ENCODE data around the gene MEOX2.

The MEOX2 gene

DNA sequence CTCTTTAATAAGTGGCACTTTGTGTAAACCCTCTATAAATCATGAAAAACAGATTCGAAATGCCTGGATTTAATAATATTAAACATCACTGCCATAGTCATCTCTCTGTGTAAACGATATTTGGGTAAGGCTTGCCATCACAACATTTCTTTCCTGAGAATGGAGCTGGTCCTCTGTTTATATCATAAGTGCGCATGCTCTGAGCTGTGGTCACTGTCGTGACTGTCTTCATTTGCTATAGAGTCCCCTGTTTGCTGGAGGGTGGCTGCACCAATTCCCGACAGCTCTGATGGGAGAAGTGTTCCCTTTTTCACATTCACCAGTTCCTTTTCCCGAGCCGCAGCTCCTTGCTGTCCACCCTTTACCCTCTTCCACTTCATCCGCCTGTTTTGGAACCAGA, 74.3 kb downstream of the MEOX2 start:
- no peaks in the 10 kb centered on the region for H3K27me3 ChIP-seq (ENCODE audit: control insufficient read depth, insufficient read depth, low read length)
- H3K4me1 ChIP-seq (ENCODE audit: control insufficient read depth, insufficient read depth, low read length): peaks cover 11% of the 10 kb centered on the region
- no peak overlapping the region for H3K9ac ChIP-seq (ENCODE audit: low read depth, low read length)
- H3K27ac ChIP-seq (ENCODE audit: low read depth, low read length): no peak overlapping the region
- H3K9me3 ChIP-seq (ENCODE audit: control insufficient read depth, insufficient read depth, low read length): no peaks in the 10 kb centered on the region
- no peaks in the 10 kb centered on the region for H3K36me3 ChIP-seq (ENCODE audit: control insufficient read depth, insufficient read depth, low read length)
- no peak overlapping the region for H3K4me3 ChIP-seq (ENCODE audit: low read depth, low read length)

DNA sequence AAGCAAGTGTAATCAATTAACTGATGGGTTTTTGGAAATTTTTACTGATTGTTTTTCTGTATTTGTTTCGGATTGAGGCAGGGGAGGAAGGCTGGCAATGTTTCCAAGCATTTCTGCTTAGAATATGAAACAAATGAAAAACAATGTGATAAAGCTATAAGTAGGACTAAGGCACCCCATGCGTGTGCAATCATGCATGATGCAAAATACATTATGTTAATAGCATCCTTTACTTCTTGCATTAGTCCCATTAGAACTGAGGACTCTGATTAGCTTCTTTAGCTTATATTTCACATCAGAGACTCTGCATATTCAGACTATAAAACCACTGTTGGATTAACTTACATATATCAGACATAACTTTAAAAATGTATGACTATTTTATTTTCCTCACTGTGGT, 76.0 kb downstream of the MEOX2 start:
- no peak overlapping the region for H3K9ac ChIP-seq (ENCODE audit: low read depth, low read length)
- H3K9me3 ChIP-seq (ENCODE audit: control insufficient read depth, insufficient read depth, low read length): no peaks in the 10 kb centered on the region
- no peaks in the 10 kb centered on the region for H3K27me3 ChIP-seq (ENCODE audit: control insufficient read depth, insufficient read depth, low read length)
- H3K36me3 ChIP-seq (ENCODE audit: control insufficient read depth, insufficient read depth, low read length): no peaks in the 10 kb centered on the region
- peaks cover 11% of the 10 kb centered on the region for H3K4me1 ChIP-seq (ENCODE audit: control insufficient read depth, insufficient read depth, low read length)
- no peak overlapping the region for H3K27ac ChIP-seq (ENCODE audit: low read depth, low read length)
- no peak overlapping the region for H3K4me3 ChIP-seq (ENCODE audit: low read depth, low read length)

DNA sequence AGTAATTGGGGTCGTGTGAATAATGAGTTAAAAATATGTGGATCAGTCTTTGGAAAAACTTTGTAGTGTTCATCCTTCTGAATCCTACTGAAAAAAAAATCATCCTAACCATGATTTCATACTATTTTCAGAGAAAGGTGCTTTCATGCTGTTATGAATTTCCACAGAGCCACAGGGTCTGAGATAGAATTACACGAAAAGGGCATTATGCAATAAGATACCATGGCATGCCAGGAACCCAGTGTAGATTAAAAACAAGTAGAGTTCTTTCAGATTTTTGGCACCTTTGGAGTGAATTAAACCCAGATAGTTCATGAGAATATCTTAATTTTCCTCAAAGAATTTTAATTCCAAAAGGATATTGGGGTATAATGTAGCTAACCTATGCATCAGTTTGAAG, 77.2 kb downstream of the MEOX2 start:
- H3K4me1 ChIP-seq (ENCODE audit: control insufficient read depth, insufficient read depth, low read length): peaks cover 11% of the 10 kb centered on the region
- no peak overlapping the region for H3K9ac ChIP-seq (ENCODE audit: low read depth, low read length)
- no peak overlapping the region for H3K27ac ChIP-seq (ENCODE audit: low read depth, low read length)
- H3K27me3 ChIP-seq (ENCODE audit: control insufficient read depth, insufficient read depth, low read length): no peaks in the 10 kb centered on the region
- H3K36me3 ChIP-seq (ENCODE audit: control insufficient read depth, insufficient read depth, low read length): no peaks in the 10 kb centered on the region
- H3K4me3 ChIP-seq (ENCODE audit: low read depth, low read length): no peak overlapping the region
- no peaks in the 10 kb centered on the region for H3K9me3 ChIP-seq (ENCODE audit: control insufficient read depth, insufficient read depth, low read length)

DNA sequence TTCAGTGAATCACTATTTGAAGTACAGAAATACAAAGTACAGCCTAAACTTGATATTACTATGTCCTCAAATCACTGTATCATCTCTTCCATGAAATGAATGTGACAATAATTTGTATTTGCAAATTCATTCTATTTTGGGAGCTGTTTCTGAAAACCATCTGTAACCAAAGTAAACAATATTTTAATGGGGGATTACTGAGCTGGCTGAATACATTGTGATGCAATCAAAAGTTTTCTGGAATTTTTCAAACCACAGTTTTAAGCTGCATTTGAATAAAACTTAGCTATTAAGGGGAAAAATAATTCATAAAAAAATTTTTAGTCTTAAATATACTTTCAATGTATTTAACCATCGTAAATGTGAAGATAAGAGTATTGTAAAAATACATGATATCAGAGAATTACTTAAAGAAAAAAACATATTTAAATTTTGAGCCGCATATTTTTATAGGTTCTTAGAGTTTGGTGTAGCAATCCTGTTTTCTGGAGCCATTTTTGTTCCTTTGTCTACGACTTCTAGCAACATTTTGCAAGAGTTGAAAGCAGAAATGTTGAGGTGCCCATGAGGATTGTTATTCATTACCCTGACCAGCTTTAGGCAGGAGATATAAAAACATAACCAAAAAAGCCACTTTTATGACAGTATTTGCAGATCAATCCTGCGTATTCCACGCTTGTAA, 78.8 kb downstream of the MEOX2 start:
- Histone ChIP-seq H3K9ac (ENCODE audit: low read depth, low read length) (no peak overlapping the region), H3K9me3 (ENCODE audit: control insufficient read depth, insufficient read depth, low read length) (no peaks in the 10 kb centered on the region), H3K4me3 (ENCODE audit: low read depth, low read length) (no peak overlapping the region), H3K4me1 (ENCODE audit: control insufficient read depth, insufficient read depth, low read length) (peaks cover 11% of the 10 kb centered on the region), H3K27me3 (ENCODE audit: control insufficient read depth, insufficient read depth, low read length) (no peaks in the 10 kb centered on the region), H3K27ac (ENCODE audit: low read depth, low read length) (no peak overlapping the region), H3K36me3 (ENCODE audit: control insufficient read depth, insufficient read depth, low read length) (no peaks in the 10 kb centered on the region)

DNA sequence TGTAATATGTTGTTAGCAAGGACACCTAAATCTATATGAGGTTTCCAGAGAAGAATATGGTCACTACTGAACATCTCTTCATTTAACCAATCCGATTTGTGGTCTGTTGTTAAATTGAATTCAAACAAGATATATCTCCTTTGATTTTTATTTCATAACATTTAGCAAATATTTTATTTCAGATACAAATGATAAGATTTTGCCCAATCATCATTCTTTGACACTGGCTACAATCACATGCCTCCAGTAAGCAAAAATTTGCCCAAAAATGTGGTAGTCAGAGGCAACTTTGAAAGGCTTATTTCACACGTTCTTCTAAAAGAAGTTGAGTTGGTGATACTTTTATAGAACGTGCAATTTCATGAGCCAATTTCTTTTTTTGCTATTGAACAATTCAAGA, 79.9 kb downstream of the MEOX2 start:
- H3K9ac ChIP-seq (ENCODE audit: low read depth, low read length): no peak overlapping the region
- H3K36me3 ChIP-seq (ENCODE audit: control insufficient read depth, insufficient read depth, low read length): no peaks in the 10 kb centered on the region
- H3K4me3 ChIP-seq (ENCODE audit: low read depth, low read length): no peak overlapping the region
- no peaks in the 10 kb centered on the region for H3K9me3 ChIP-seq (ENCODE audit: control insufficient read depth, insufficient read depth, low read length)
- H3K4me1 ChIP-seq (ENCODE audit: control insufficient read depth, insufficient read depth, low read length): peaks cover 11% of the 10 kb centered on the region
- no peaks in the 10 kb centered on the region for H3K27me3 ChIP-seq (ENCODE audit: control insufficient read depth, insufficient read depth, low read length)
- no peak overlapping the region for H3K27ac ChIP-seq (ENCODE audit: low read depth, low read length)

DNA sequence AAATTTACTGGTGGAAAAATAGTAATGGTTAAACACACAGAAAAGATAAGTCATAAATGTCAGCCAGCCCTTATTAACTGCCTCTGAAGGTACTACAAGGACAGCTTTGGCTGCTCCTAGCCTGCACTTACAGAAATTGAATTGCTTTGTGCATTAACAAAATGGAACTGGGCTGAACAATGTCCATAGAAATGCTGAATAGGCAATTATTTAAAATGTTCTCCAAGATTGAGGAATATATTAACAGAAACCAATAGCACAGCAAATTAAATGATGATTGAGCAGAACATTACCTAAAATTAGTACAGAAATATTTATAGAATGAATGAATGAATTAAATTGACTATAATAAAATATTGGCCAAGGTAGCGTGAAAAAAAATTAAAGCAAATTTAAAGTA, 82.3 kb downstream of the MEOX2 start:
- Histone ChIP-seq H3K36me3 (ENCODE audit: control insufficient read depth, insufficient read depth, low read length) (no peaks in the 10 kb centered on the region), H3K27ac (ENCODE audit: low read depth, low read length) (no peak overlapping the region), H3K4me3 (ENCODE audit: low read depth, low read length) (no peak overlapping the region), H3K9ac (ENCODE audit: low read depth, low read length) (no peak overlapping the region), H3K27me3 (ENCODE audit: control insufficient read depth, insufficient read depth, low read length) (no peaks in the 10 kb centered on the region), H3K4me1 (ENCODE audit: control insufficient read depth, insufficient read depth, low read length) (peaks cover 11% of the 10 kb centered on the region), H3K9me3 (ENCODE audit: control insufficient read depth, insufficient read depth, low read length) (no peaks in the 10 kb centered on the region; the same call in 1 of the 2 replicates)

DNA sequence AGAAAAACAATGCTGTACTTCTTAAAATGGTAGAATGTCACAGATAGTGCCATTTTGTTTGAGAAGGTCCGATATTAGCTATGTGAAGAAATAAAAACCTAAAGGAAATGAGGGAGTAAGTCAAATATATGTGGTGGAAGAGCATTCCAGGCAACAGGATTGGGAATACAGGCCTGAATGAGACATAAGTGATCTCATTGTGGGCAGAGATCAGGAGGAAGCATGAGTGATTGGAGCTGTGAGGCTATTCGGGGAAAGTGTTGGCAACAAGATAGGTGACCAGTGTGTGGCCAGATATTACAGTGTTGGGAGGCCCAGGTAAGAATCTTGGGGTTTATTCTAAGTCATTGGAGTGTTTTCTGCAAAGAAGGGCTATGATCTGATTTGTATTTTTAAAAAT, 83.4 kb downstream of the MEOX2 start:
- peaks cover 8% of the 10 kb centered on the region for H3K4me1 ChIP-seq (ENCODE audit: control insufficient read depth, insufficient read depth, low read length)
- no peaks in the 10 kb centered on the region for H3K36me3 ChIP-seq (ENCODE audit: control insufficient read depth, insufficient read depth, low read length)
- H3K9ac ChIP-seq (ENCODE audit: low read depth, low read length): no peak overlapping the region
- no peak overlapping the region for H3K4me3 ChIP-seq (ENCODE audit: low read depth, low read length)
- H3K9me3 ChIP-seq (ENCODE audit: control insufficient read depth, insufficient read depth, low read length): peaks cover 3% of the 10 kb centered on the region; the same call in 1 of the 2 replicates
- H3K27ac ChIP-seq (ENCODE audit: low read depth, low read length): no peak overlapping the region
- H3K27me3 ChIP-seq (ENCODE audit: control insufficient read depth, insufficient read depth, low read length): no peaks in the 10 kb centered on the region

DNA sequence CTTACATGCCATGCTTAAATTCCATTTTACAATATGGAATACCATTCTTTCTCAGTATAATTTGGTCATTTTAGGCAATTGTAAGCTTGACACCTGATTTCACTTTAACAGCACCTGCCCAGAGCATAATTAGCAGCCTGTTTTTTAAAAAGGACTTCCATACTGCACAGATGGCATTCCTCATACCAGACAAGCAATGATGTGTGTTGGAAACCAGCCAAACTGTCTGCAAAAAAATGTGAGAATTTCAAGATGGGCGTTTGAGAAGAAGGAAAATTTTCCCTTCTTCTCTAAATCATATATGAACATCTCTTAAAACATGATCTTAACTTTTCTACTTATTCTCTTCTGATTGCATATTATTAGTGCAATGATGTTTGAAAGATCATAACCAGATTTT, 84.2 kb downstream of the MEOX2 start:
- no peak overlapping the region for H3K9ac ChIP-seq (ENCODE audit: low read depth, low read length)
- no peaks in the 10 kb centered on the region for H3K27me3 ChIP-seq (ENCODE audit: control insufficient read depth, insufficient read depth, low read length)
- H3K27ac ChIP-seq (ENCODE audit: low read depth, low read length): no peak overlapping the region
- no peaks in the 10 kb centered on the region for H3K4me1 ChIP-seq (ENCODE audit: control insufficient read depth, insufficient read depth, low read length)
- H3K9me3 ChIP-seq (ENCODE audit: control insufficient read depth, insufficient read depth, low read length): peaks cover 3% of the 10 kb centered on the region; the same call in 1 of the 2 replicates
- H3K4me3 ChIP-seq (ENCODE audit: low read depth, low read length): no peak overlapping the region
- H3K36me3 ChIP-seq (ENCODE audit: control insufficient read depth, insufficient read depth, low read length): no peaks in the 10 kb centered on the region

DNA sequence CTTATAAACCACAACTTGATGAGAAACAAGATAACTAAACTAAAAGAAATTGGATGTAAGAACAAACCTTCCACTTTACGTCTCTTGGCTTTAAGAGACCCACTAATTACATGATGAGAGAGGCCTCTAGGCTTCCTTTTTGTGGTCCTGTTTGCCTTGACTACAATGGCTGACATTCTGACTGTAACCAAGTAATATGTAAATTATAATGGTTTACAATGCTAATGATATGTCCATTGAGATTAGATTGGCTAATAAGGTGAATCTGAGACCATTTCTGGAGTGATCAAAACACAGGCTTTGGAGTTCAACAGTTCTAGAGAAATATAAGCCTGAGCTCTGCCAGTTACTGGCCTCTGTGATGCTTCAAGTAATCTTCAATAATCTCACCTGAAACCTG, 85.3 kb downstream of the MEOX2 start:
- no peaks in the 10 kb centered on the region for H3K36me3 ChIP-seq (ENCODE audit: control insufficient read depth, insufficient read depth, low read length)
- peaks cover 3% of the 10 kb centered on the region; the same call in 1 of the 2 replicates for H3K9me3 ChIP-seq (ENCODE audit: control insufficient read depth, insufficient read depth, low read length)
- H3K9ac ChIP-seq (ENCODE audit: low read depth, low read length): no peak overlapping the region
- no peak overlapping the region for H3K27ac ChIP-seq (ENCODE audit: low read depth, low read length)
- H3K4me3 ChIP-seq (ENCODE audit: low read depth, low read length): no peak overlapping the region
- H3K27me3 ChIP-seq (ENCODE audit: control insufficient read depth, insufficient read depth, low read length): no peaks in the 10 kb centered on the region
- H3K4me1 ChIP-seq (ENCODE audit: control insufficient read depth, insufficient read depth, low read length): no peaks in the 10 kb centered on the region

DNA sequence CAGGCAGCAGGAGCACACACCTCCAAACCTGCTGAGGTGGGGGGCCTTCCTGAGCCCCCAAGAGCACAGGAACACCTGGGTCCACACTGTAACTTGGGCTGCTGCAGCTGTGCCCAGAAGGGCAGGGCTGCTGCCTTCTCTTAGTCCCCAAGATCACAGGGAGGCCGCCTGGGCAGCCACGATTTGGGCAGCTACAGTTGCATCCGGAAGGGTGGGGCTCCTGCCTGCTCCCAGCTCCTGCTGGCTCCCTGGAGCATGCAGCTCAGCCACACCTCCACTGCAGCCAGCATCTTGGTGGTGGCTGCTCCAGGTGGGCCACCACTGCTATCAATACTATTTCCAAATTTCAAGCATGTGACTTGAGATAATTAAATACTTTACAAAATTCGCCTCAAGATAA, 86.2 kb downstream of the MEOX2 start:
- H3K27ac ChIP-seq (ENCODE audit: low read depth, low read length): no peak overlapping the region
- H3K4me1 ChIP-seq (ENCODE audit: control insufficient read depth, insufficient read depth, low read length): no peaks in the 10 kb centered on the region
- peaks cover 3% of the 10 kb centered on the region; the same call in 1 of the 2 replicates for H3K9me3 ChIP-seq (ENCODE audit: control insufficient read depth, insufficient read depth, low read length)
- H3K36me3 ChIP-seq (ENCODE audit: control insufficient read depth, insufficient read depth, low read length): no peaks in the 10 kb centered on the region
- no peaks in the 10 kb centered on the region for H3K27me3 ChIP-seq (ENCODE audit: control insufficient read depth, insufficient read depth, low read length)
- H3K4me3 ChIP-seq (ENCODE audit: low read depth, low read length): no peak overlapping the region
- no peak overlapping the region for H3K9ac ChIP-seq (ENCODE audit: low read depth, low read length)

DNA sequence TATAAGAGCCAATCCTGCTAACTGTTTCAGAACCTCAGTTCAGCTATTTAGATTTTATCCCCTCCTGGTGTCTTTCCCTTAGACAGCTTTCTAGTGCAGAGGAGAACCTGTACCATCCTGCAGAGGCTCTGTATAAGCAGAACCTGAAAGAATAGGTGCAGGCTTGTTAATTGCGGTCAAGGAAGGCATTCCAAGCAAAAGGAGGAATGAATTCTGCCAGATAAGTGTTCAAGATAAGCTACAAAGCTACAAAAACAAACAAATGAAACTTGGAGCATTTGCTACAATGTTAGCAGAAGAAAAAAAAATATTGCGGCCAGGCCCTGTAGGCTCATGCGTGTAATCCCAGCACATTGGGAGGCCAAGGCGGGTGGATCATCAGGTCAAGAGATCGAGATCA, 92.0 kb downstream of the MEOX2 start:
- Histone ChIP-seq H3K36me3 (ENCODE audit: control insufficient read depth, insufficient read depth, low read length) (no peaks in the 10 kb centered on the region), H3K4me3 (ENCODE audit: low read depth, low read length) (no peak overlapping the region), H3K9me3 (ENCODE audit: control insufficient read depth, insufficient read depth, low read length) (peaks cover 3% of the 10 kb centered on the region; the same call in 1 of the 2 replicates), H3K4me1 (ENCODE audit: control insufficient read depth, insufficient read depth, low read length) (no peaks in the 10 kb centered on the region), H3K27me3 (ENCODE audit: control insufficient read depth, insufficient read depth, low read length) (no peaks in the 10 kb centered on the region), H3K27ac (ENCODE audit: low read depth, low read length) (no peak overlapping the region), H3K9ac (ENCODE audit: low read depth, low read length) (no peak overlapping the region)

All from HUES48 (cell line).